CMK (cell line): ENCODE data around the gene SPATA31C1.
"Not testable (repeated sequence)": the region's sequence is repeated elsewhere in the genome, so short reads cannot be mapped to it uniquely, and the experiment has no call there.

ENCODE experiments used
- DNase-seq: peaks from one replicate; pipeline ENCODE4 v3.0.0-alpha.2; 2010; ENCODE audit warnings: low read depth

Gene SPATA31C1

GRCh38 chr9:87917662-87918061 lies at the start of gene SPATA31C1:
Gene SPATA31C1, plus strand, starts transcription at chr9:87917962.
- DNase-seq = not testable (repeated sequence)

- DNase-seq = no peak
These were observed 49.6 kb upstream of the SPATA31C1 start for GRCh38 chr9:87868175-87868574.

GRCh38 chr9:87868635-87869034 lies 49.1 kb upstream of the SPATA31C1 start:
- DNase-seq = no peak

- no peak for DNase-seq
These were observed 48.7 kb upstream of the SPATA31C1 start for GRCh38 chr9:87869082-87869481.

- DNase-seq = no peak
These were observed 46.2 kb upstream of the SPATA31C1 start for GRCh38 chr9:87871425-87872078.

GRCh38 chr9:87872079-87872624 lies 45.6 kb upstream of the SPATA31C1 start:
- DNase-seq = no peak

- no peak for DNase-seq
These were observed 44.0 kb upstream of the SPATA31C1 start for GRCh38 chr9:87873607-87874303.

GRCh38 chr9:87874304-87874623 lies 43.5 kb upstream of the SPATA31C1 start:
- DNase-seq = no peak

- DNase-seq = no peak
These were observed 42.7 kb upstream of the SPATA31C1 start for GRCh38 chr9:87875060-87875459.

GRCh38 chr9:87875831-87876545 lies 41.8 kb upstream of the SPATA31C1 start:
- DNase-seq = no peak

GRCh38 chr9:87876708-87877107 lies 41.1 kb upstream of the SPATA31C1 start:
- DNase-seq = no peak

- no peak for DNase-seq
These were observed 38.7 kb upstream of the SPATA31C1 start for GRCh38 chr9:87878989-87879511.

- no peak for DNase-seq
These were observed 37.6 kb upstream of the SPATA31C1 start for GRCh38 chr9:87880116-87880515.

GRCh38 chr9:87880683-87881082 lies 37.1 kb upstream of the SPATA31C1 start:
- DNase-seq = no peak

GRCh38 chr9:87882627-87883026 lies 35.1 kb upstream of the SPATA31C1 start, which contains the start of gene SPATA31E1:
Gene SPATA31E1, plus strand, starts transcription at chr9:87882877. Its CDS starts 15 bp downstream, at chr9:87882892.
- no peak for DNase-seq

- no peak for DNase-seq
These were observed 34.5 kb upstream of the SPATA31C1 start for GRCh38 chr9:87883274-87883673.

GRCh38 chr9:87883990-87884389 lies 33.8 kb upstream of the SPATA31C1 start:
- DNase-seq = no peak

GRCh38 chr9:87884578-87885459 lies 32.9 kb upstream of the SPATA31C1 start:
- no peak for DNase-seq

- no peak for DNase-seq
These were observed 32.1 kb upstream of the SPATA31C1 start for GRCh38 chr9:87885484-87886189.

GRCh38 chr9:87886210-87886932 lies 31.4 kb upstream of the SPATA31C1 start:
- no peak for DNase-seq
